ENCODE results near the gene CRABP2.
A peak's percentile ranks its signal among the peaks of the same experiment; 100 is the strongest.

CRABP2 gene

GRCh38 chr1:156709031-156709430, 3.6 kb upstream of the CRABP2 start:
- TF ChIP-seq, protein P1, sequence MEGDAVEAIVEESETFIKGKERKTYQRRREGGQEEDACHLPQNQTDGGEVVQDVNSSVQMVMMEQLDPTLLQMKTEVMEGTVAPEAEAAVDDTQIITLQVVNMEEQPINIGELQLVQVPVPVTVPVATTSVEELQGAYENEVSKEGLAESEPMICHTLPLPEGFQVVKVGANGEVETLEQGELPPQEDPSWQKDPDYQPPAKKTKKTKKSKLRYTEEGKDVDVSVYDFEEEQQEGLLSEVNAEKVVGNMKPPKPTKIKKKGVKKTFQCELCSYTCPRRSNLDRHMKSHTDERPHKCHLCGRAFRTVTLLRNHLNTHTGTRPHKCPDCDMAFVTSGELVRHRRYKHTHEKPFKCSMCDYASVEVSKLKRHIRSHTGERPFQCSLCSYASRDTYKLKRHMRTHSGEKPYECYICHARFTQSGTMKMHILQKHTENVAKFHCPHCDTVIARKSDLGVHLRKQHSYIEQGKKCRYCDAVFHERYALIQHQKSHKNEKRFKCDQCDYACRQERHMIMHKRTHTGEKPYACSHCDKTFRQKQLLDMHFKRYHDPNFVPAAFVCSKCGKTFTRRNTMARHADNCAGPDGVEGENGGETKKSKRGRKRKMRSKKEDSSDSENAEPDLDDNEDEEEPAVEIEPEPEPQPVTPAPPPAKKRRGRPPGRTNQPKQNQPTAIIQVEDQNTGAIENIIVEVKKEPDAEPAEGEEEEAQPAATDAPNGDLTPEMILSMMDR (conservative IDR thresholded peaks at IDR 0.05; ENCODE audit: low read depth, low read length): no peak
- no peak for DNase-seq (ENCODE audit: low read depth)
- H3K4me3 ChIP-seq (ENCODE audit: low read depth, low read length): no peak overlapping the region

DNA sequence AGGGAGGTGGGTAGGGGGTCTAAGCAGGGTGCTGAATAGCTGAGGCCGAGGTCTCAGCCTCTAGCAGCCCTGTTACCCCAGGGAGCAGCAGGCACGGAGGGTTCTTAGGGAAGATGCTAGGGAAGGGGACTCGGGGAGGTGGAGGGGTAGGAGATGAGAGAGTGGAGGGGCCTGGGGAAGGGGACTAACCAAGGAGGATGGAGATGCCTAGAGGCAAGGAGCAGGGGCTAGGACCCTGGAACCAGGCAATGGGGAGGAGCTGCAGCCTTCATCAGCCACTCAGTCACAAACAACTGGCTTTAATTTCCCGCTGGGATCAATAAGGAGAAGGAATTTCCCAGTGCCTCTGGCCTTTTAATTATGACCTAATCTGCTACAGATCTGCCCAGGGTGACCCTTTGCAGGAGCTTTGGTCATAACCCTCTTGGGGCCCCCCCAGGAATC, 2.9 kb upstream of the CRABP2 start:
- no peak for DNase-seq (ENCODE audit: low read depth)
- H3K4me3 ChIP-seq (ENCODE audit: low read depth, low read length): no peak overlapping the region

GRCh38 chr1:156707417-156708217, 2.2 kb upstream of the CRABP2 start:
- TF ChIP-seq, protein P1 (conservative IDR thresholded peaks at IDR 0.05; ENCODE audit: low read depth, low read length): no peak
- DNase-seq (ENCODE audit: low read depth): peak; percentile 50
- H3K4me3 ChIP-seq (ENCODE audit: low read depth, low read length): no peak overlapping the region

More for the DNA sequence above, 2.9 kb upstream of the CRABP2 start:
- TF ChIP-seq, protein P1 (conservative IDR thresholded peaks at IDR 0.05; ENCODE audit: low read depth, low read length): no peak

- DNase-seq (ENCODE audit: low read depth): peak; percentile 59
- TF ChIP-seq, protein P1 (conservative IDR thresholded peaks at IDR 0.05; ENCODE audit: low read depth, low read length): no peak
- H3K4me3 ChIP-seq (ENCODE audit: low read depth, low read length): peak overlapping the region; percentile 49
Observed at GRCh38 chr1:156706657-156707416, 1.5 kb upstream of the CRABP2 start.

GRCh38 chr1:156705918-156706656, 704 bp upstream of the CRABP2 start:
- peak overlapping the region; percentile 49 for H3K4me3 ChIP-seq (ENCODE audit: low read depth, low read length)
- TF ChIP-seq, protein P1 (conservative IDR thresholded peaks at IDR 0.05; ENCODE audit: low read depth, low read length): peak; percentile 76
- peak; percentile 52 for DNase-seq (ENCODE audit: low read depth)

DNA sequence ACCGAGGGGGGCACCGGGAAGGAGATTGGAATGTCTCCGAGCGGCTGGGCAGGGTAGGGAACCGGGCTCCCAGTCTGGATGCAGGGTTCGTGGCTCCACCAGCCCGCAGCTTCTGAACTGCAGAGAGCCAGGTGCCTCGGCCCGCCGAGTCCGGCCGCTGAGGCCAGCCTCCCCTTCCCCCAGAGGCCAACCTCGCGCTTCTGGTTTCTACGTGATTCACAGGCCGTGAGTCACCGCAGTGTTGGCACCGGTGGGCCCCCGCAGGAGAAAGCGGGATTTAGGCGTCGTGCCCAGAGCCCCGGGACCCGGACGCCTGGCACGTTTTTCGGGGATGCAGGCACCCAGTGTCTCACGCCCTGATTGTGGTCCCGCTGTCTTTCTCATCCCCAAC, 458 bp downstream of the CRABP2 start:
- peak overlapping the region; percentile 49 for H3K4me3 ChIP-seq (ENCODE audit: low read depth, low read length)
- DNase-seq (ENCODE audit: low read depth): peak; percentile 54
- TF ChIP-seq, protein P1 (conservative IDR thresholded peaks at IDR 0.05; ENCODE audit: low read depth, low read length): no peak

Data from choroid plexus epithelial cell (primary cell).